ENCODE measurements around the gene AJAP1.
A peak's percentile ranks its signal among the peaks of the same experiment; 100 is the strongest.

AJAP1 gene

GRCh38 chr1:4734791-4735190, 80.4 kb downstream of the AJAP1 start:
- H3K36me3 ChIP-seq: no peaks in the 10 kb centered on the region
- no peak overlapping the region for H3K27ac ChIP-seq
- H3K9ac ChIP-seq: no peak overlapping the region
- peaks cover 24% of the 10 kb centered on the region for H4K20me1 ChIP-seq
- no peak overlapping the region for H3K4me3 ChIP-seq
- H3K27me3 ChIP-seq: no peaks in the 10 kb centered on the region
- TF ChIP-seq Cebpa-rat (IDR thresholded peaks at IDR 0.05): no peak
- peaks cover 17% of the 10 kb centered on the region for H3K9me3 ChIP-seq
- peaks cover 36% of the 10 kb centered on the region for H3K4me1 ChIP-seq
- H3K4me2 ChIP-seq: no peak overlapping the region

GRCh38 chr1:4736254-4736653, 81.8 kb downstream of the AJAP1 start:
- Histone ChIP-seq H3K4me2 (peak overlapping the region; percentile 73), H3K36me3 (no peaks in the 10 kb centered on the region), H3K27ac (no peak overlapping the region), H4K20me1 (peaks cover 24% of the 10 kb centered on the region), H3K9ac (no peak overlapping the region), H3K4me3 (no peak overlapping the region), H3K27me3 (no peaks in the 10 kb centered on the region), H3K9me3 (peaks cover 17% of the 10 kb centered on the region), H3K4me1 (peaks cover 36% of the 10 kb centered on the region)
- no peak for TF ChIP-seq Cebpa-rat (IDR thresholded peaks at IDR 0.05)

DNA sequence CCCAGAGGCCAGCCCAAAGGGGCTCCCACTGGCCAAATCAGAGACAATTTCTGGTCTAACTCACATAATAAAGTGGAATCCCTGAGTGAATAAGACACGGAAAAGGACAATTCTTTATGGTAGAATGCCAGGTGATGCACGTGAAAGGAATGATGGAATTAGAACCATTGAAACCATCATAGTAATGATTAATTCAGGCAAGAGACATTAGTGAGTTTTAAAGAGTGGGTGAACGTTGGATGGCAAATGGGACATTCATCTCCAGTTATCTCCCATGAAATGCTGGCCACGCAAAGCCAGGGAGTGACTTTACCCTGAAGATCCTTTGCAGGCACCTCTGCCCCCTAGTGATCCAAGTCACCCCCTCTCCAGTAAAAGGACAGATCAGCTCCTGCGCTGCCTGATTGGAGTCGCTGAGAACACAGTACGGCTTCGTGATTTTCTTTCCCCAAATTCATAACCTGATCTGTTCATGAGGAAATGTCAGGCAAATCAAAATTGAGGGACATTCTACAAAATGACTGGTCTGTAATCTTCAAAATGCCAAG, 87.5 kb downstream of the AJAP1 start:
- Histone ChIP-seq H3K36me3 (no peaks in the 10 kb centered on the region), H3K4me2 (no peak overlapping the region), H3K9me3 (peaks cover 17% of the 10 kb centered on the region), H3K27me3 (no peaks in the 10 kb centered on the region), H3K4me1 (peaks cover 51% of the 10 kb centered on the region), H3K4me3 (no peak overlapping the region), H3K27ac (no peak overlapping the region), H4K20me1 (no peaks in the 10 kb centered on the region), H3K9ac (no peak overlapping the region)
- no peak for TF ChIP-seq Cebpa-rat (IDR thresholded peaks at IDR 0.05)

GRCh38 chr1:4743978-4744750, 89.8 kb downstream of the AJAP1 start:
- Histone ChIP-seq H3K4me1 (peaks cover 36% of the 10 kb centered on the region), H3K4me2 (peak overlapping the region; percentile 82), H3K27me3 (no peaks in the 10 kb centered on the region), H3K27ac (peak overlapping the region; percentile 58), H3K36me3 (no peaks in the 10 kb centered on the region), H4K20me1 (no peaks in the 10 kb centered on the region), H3K4me3 (no peak overlapping the region), H3K9ac (peak overlapping the region; percentile 19; the same call in 1 of the 2 replicates), H3K9me3 (peaks cover under 1% of the 10 kb centered on the region; the same call in 1 of the 2 replicates)
- TF ChIP-seq Cebpa-rat (IDR thresholded peaks at IDR 0.05): no peak

- no peak overlapping the region for H3K9ac ChIP-seq
- TF ChIP-seq Cebpa-rat (IDR thresholded peaks at IDR 0.05): no peak
- no peak overlapping the region for H3K27ac ChIP-seq
- H3K4me3 ChIP-seq: no peak overlapping the region
- H3K4me2 ChIP-seq: peak overlapping the region; percentile 82
- no peaks in the 10 kb centered on the region for H3K9me3 ChIP-seq
- H3K4me1 ChIP-seq: peaks cover 36% of the 10 kb centered on the region
- no peaks in the 10 kb centered on the region for H3K27me3 ChIP-seq
- no peaks in the 10 kb centered on the region for H3K36me3 ChIP-seq
- H4K20me1 ChIP-seq: no peaks in the 10 kb centered on the region
These were observed 91.2 kb downstream of the AJAP1 start for GRCh38 chr1:4745560-4745959.

GRCh38 chr1:4749406-4749805, 95.0 kb downstream of the AJAP1 start:
- Histone ChIP-seq H3K27me3 (no peaks in the 10 kb centered on the region), H4K20me1 (no peaks in the 10 kb centered on the region), H3K36me3 (no peaks in the 10 kb centered on the region), H3K4me1 (peaks cover 17% of the 10 kb centered on the region), H3K4me3 (no peak overlapping the region), H3K9me3 (peaks cover 11% of the 10 kb centered on the region), H3K27ac (no peak overlapping the region), H3K4me2 (no peak overlapping the region), H3K9ac (no peak overlapping the region)
- no peak for TF ChIP-seq Cebpa-rat (IDR thresholded peaks at IDR 0.05)

DNA sequence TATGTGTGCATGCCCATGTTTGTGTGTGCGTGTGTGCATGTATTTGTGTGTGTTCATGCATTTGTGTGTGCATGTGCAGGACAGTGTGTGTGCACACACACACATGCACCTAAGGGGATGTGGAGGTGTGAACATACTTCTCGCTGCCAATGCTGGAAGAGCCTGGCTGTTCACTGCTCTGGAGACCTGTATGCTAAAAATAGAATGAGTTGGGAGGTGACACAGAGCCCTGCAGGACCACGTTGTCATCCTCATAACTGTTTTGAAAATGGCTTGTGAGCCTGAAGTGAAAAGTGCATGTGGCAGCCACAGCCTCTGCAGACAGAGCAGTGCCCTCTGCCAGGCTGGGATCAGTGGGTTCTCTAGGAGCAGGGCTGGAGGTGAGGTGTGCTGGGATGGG, 95.8 kb downstream of the AJAP1 start:
- Histone ChIP-seq H3K9me3 (peaks cover 17% of the 10 kb centered on the region), H3K4me3 (no peak overlapping the region), H3K4me1 (peaks cover 9% of the 10 kb centered on the region), H3K27ac (no peak overlapping the region), H3K36me3 (no peaks in the 10 kb centered on the region), H3K4me2 (no peak overlapping the region), H3K9ac (no peak overlapping the region), H3K27me3 (no peaks in the 10 kb centered on the region), H4K20me1 (no peaks in the 10 kb centered on the region)
- no peak for TF ChIP-seq Cebpa-rat (IDR thresholded peaks at IDR 0.05)

DNA sequence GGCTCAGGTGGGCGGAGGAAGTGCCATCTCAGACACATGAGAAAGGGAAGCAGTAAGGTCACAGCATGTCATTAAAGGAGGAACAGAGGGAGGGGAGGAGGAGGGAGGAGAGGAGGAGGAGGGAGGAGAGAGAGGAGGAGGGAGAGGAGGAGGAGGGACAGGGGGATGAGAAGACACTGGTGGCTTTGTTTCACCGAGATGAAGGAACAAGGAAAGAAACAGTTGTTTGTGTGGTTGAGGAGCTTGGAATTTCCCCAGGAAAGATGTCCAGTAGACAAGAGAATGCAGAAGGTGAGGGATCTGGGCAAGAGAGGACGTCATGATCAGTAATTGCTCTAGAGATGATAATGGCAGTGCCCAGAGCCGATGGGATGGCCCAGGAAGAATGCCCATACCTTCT, 97.7 kb downstream of the AJAP1 start:
- H3K4me3 ChIP-seq: no peak overlapping the region
- no peaks in the 10 kb centered on the region for H3K27me3 ChIP-seq
- H3K27ac ChIP-seq: no peak overlapping the region
- no peaks in the 10 kb centered on the region for H3K36me3 ChIP-seq
- H3K4me1 ChIP-seq: no peaks in the 10 kb centered on the region
- H3K4me2 ChIP-seq: no peak overlapping the region
- TF ChIP-seq Cebpa-rat (IDR thresholded peaks at IDR 0.05): no peak
- peaks cover 27% of the 10 kb centered on the region for H3K9me3 ChIP-seq
- no peak overlapping the region for H3K9ac ChIP-seq
- no peaks in the 10 kb centered on the region for H4K20me1 ChIP-seq

GRCh38 chr1:4754816-4755215, 100.4 kb downstream of the AJAP1 start:
- no peaks in the 10 kb centered on the region for H4K20me1 ChIP-seq
- H3K27me3 ChIP-seq: no peaks in the 10 kb centered on the region
- no peaks in the 10 kb centered on the region for H3K4me1 ChIP-seq
- no peak overlapping the region for H3K4me2 ChIP-seq
- TF ChIP-seq Cebpa-rat (IDR thresholded peaks at IDR 0.05): no peak
- H3K4me3 ChIP-seq: no peak overlapping the region
- peaks cover 45% of the 10 kb centered on the region for H3K9me3 ChIP-seq
- H3K9ac ChIP-seq: no peak overlapping the region
- H3K27ac ChIP-seq: no peak overlapping the region
- H3K36me3 ChIP-seq: no peaks in the 10 kb centered on the region

- Histone ChIP-seq H4K20me1 (no peaks in the 10 kb centered on the region), H3K4me3 (no peak overlapping the region), H3K36me3 (no peaks in the 10 kb centered on the region), H3K27me3 (no peaks in the 10 kb centered on the region), H3K27ac (no peak overlapping the region), H3K9ac (no peak overlapping the region), H3K4me2 (no peak overlapping the region), H3K9me3 (peaks cover 45% of the 10 kb centered on the region), H3K4me1 (no peaks in the 10 kb centered on the region)
- no peak for TF ChIP-seq Cebpa-rat (IDR thresholded peaks at IDR 0.05)
These were observed 101.0 kb downstream of the AJAP1 start for GRCh38 chr1:4755301-4755845.

Data from BLaER1 (cell line).